Measurements from ENCODE around the gene COMMD1.
"Not testable (repeated sequence)": the region's sequence is repeated elsewhere in the genome, so short reads cannot be mapped to it uniquely, and the experiment has no call there.

The COMMD1 gene

GRCh38 chr2:61966087-61966727, 60.7 kb downstream of the COMMD1 start:
- FAIRE-seq, result no peak

- no peak for FAIRE-seq
These were observed 61.8 kb downstream of the COMMD1 start for GRCh38 chr2:61967262-61967661.

- FAIRE-seq, result no peak
These were observed 63.9 kb downstream of the COMMD1 start for GRCh38 chr2:61969376-61969775.

DNA sequence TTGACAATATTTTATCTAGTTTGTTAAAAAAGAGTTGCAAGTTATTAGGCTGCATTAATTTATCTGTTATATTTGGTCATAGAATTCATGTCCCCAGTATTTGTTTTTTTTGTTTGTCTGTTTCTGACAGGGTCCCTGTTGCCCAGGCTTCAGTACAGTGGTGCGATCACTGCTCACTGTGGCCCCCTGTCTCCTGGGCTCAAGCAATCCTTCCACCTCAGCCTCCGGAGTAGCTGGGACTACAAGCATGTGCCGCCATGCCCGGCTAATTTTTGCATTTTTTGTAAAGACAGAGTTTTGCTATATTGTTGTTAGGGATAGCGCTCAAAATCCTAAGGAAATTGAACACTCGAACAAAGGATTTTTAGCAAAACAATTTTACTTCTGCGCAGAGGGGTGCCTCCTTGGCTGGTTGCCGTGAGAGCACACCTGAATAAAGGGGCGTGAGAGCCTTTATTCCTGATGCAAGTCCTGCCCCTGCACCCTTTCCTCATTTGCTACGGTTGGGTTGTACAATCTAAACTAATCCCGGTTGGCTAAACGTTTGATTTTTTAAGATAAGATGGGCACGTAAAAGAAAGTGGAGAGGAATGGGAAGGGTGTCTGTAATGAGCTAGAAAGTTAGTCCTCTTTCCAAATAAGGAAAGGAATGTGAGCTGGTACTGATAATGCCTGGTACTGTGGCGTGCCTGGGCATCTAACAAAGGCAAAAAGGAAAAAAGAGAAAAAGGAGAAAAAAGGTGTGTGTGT, 65.5 kb downstream of the COMMD1 start:
- no peak for FAIRE-seq

DNA sequence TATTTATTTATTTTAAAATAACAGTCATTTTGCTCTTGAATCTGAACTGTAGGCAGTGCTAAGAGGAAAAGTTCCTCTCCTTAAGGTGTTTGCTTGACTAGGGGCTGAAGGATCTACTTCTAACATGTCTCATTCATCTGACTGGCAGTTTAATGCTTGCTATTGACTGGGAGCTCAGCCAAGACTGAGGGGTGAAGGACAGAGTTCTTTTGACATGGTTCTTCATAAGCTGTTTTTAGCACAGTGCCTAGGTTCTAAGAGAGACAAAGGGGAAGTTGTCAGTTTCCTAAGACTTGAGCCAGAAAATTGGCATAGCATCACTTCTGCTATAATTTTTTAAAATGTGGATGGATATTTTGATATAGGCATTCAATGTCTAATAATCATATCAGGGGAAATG, 73.0 kb downstream of the COMMD1 start:
- no peak for FAIRE-seq

DNA sequence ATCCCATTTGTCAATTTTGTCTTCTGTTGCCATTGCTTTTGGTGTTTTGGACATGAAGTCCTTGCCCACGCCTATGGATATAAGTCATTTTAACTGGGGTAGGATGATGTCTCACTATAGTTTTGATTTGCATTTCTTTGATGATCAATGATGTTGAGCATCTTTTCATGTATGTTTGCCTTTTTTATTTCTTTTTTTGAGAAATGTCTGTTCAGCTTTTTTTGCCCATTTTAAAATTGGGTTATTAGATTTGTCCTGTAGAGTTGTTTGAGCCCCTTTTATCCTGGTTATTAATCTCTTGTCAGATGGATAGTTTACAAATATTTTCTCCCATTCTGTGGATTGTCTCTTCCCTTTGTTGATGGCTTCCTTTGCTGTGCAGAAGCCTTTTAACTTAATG, 75.3 kb downstream of the COMMD1 start:
- FAIRE-seq, result peak; percentile 23

- no peak for FAIRE-seq
These were observed 79.2 kb downstream of the COMMD1 start for GRCh38 chr2:61984682-61985081.

GRCh38 chr2:61988462-61989366, 83.2 kb downstream of the COMMD1 start:
- no peak for FAIRE-seq

DNA sequence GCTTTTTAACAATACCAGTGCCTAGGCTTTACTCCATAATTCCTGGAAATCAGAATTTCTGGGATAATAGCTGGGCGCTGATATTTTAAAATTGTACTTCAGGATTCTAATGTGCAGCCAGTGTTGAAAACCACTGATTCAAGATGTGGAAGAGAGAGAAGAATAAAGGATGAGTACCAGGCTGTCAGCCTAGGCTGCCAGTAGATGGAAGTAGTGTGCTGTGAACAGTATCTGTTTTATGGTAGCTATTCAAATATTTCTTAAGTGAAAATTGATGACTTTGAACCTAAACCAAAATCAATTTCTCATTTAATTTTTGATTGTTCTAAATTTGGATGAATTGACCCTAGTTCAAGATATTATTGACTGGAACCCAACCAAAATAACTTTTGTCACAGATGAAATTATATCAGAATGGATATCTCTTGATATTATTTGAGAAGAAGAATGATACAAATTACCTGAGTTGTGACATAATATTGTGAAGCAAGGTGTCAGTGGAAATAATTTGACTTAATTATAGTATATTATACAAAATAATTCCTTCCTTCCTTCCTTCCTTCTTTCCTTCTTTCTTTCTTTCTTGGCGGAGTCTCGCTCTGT, 88.0 kb downstream of the COMMD1 start:
- FAIRE-seq, result peak; percentile 92

GRCh38 chr2:61994531-61994930, 89.1 kb downstream of the COMMD1 start:
- no peak for FAIRE-seq

- no peak for FAIRE-seq
These were observed 89.6 kb downstream of the COMMD1 start for GRCh38 chr2:61995065-61995464.

GRCh38 chr2:61995515-61995914, 90.0 kb downstream of the COMMD1 start:
- FAIRE-seq, result no peak

GRCh38 chr2:61998426-61998825, 93.0 kb downstream of the COMMD1 start:
- no peak for FAIRE-seq

GRCh38 chr2:62000538-62000937, 95.1 kb downstream of the COMMD1 start:
- FAIRE-seq, result no peak

DNA sequence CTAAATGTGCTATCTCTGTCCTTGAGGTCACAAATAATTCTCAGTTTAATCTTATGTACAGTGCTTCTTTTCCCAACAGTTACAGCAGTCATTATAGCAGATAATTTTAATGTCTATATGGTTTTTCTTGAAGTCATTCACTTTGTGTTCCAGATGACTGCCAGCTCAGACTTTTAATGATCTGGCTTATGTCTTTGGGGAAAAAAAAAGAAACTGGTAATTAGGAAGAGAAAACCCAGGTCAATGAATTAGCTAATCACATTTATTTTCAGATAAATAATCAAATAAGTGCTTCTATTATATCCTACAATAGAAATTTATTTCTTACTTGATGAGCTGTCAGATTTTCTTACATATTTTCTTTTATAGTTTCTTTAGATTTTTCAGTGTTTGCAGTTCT, 96.0 kb downstream of the COMMD1 start:
- FAIRE-seq, result no peak

DNA sequence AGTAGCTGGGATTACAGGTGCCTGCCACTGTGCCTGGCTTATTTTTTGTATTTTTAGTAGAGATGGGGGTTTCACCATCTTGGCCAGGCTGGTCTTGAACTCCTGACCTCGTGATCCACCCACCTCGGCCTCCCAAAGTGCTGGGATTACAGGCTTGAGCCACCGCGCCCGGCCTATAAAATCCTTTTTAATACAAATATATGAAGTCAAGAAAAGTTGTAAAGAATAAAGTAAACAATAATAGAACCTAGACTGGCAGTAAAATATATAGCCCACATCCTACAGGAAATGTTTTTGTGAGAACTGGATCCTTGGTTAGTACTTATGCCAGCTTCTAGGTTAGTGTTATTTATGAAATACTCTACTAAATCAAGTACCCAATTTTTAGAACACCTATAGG, 99.0 kb downstream of the COMMD1 start:
- FAIRE-seq, result not testable (repeated sequence)

DNA sequence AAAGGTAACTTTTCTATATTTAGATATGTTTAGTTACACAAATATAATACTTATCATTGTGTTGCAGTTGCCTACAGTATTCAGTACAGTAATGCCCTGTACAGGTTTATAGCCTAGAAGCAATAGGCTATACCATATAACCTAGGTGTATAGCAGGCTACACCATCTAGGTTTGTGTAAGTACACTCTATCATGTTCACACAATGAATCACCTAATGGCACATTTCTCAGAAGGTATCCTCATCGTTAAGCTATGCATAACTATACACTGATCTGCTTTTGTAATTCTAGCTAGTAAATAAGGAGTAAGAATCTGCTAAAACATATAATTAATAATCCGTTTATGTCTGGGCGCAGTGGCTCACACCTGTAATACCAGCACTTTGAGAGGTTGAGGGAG, 102.1 kb downstream of the COMMD1 start:
- no peak for FAIRE-seq

- no peak for FAIRE-seq
These were observed 105.3 kb downstream of the COMMD1 start for GRCh38 chr2:62010632-62011256.

- FAIRE-seq, result no peak
These were observed 108.2 kb downstream of the COMMD1 start for GRCh38 chr2:62013641-62014040.

DNA sequence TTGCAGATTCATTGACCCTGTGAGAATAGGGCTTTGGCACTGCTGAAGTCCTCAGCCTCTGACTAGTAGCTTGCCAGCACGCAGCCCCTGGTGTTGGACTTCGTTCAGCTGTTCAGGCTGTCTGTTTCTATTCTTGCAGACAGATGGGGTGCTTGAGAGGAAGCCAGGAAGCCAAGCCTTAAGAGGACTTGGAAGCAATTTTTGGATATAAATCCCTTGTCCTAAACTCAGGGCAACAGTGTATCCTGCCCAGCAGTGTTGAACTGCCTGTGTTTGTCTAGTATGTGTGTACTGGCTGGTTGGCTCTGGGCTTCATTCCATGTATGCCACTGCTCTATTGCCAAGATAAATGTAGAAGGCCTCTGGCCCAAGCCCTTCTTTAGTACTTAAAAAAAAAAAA, 108.6 kb downstream of the COMMD1 start:
- FAIRE-seq, result no peak

DNA sequence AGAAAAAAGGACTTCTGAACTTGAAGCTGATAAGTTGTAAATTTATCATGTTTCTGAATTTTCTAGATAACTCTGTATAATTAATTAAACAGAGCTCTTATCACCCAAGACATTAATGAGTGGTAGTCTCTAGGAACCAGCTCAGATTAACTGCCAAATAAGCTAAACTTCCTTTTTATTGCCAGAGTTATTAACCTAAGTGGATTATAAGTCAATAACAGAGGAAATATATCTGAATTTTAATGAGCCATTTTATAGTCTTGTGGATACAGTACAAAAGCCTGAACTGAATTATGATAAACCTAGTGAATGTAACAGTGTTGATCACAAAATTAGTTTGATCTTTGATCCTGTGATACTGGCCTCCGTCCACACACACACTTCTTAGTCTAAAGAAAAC, 111.5 kb downstream of the COMMD1 start:
- no peak for FAIRE-seq

DNA sequence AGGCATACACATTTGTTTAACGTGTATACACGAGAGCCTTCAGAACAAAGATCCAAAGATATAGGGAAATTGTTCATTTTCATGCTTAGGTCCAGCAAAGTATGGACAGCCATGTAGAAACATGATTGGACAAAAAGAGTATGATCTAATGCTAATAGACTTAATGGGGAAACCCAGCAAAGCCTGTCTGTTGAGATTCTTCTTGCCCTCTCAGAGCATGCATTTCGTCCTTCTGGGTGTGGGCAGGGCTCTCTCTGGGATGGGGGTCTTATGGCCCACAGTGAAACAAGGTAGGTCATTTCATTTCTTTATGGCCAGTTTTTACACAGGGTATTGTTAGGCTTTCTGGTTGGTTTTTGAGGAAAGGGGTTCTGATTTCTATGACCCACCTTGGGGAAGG, 124.4 kb downstream of the COMMD1 start:
- no peak for FAIRE-seq

GRCh38 chr2:62030902-62031301, 125.4 kb downstream of the COMMD1 start:
- no peak for FAIRE-seq
